AML-193 (cell line): ENCODE measurements around the gene GIT1.

Experiments
- DNase-seq, 2 experiments: peaks; one replicate each; lab custom pipeline; 2025; lab: John Stamatoyannopoulos, UW

Gene GIT1

DNA sequence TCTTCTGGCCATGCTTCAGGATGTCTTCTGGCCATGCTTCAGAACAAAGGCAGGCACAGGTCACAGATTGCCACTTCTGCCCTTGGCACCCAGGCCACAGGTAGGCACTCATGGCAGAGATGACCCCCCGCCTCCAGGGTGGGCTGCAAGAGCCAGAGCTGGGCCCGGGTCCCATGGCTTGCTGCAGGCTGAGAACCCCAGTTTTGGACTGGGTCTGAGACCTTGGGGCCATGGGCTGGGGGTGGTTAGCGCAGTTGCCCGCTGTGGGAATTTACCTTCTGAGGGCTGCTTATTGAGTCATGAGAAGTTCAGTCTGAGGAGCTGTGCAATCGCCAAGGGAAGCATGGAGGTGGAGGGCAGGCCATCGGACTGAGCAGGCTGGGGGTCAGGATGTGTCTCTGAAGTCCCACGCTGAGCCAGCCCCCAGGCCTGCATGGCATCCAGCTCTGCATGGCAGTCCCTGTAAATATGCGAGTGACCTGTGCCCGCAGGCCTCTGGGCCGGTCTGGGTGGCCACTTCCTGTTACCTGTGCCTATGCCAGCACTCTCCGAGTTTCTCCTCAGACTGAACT is 5.2 kb upstream of the GIT1 start:
- no peak for DNase-seq

DNA sequence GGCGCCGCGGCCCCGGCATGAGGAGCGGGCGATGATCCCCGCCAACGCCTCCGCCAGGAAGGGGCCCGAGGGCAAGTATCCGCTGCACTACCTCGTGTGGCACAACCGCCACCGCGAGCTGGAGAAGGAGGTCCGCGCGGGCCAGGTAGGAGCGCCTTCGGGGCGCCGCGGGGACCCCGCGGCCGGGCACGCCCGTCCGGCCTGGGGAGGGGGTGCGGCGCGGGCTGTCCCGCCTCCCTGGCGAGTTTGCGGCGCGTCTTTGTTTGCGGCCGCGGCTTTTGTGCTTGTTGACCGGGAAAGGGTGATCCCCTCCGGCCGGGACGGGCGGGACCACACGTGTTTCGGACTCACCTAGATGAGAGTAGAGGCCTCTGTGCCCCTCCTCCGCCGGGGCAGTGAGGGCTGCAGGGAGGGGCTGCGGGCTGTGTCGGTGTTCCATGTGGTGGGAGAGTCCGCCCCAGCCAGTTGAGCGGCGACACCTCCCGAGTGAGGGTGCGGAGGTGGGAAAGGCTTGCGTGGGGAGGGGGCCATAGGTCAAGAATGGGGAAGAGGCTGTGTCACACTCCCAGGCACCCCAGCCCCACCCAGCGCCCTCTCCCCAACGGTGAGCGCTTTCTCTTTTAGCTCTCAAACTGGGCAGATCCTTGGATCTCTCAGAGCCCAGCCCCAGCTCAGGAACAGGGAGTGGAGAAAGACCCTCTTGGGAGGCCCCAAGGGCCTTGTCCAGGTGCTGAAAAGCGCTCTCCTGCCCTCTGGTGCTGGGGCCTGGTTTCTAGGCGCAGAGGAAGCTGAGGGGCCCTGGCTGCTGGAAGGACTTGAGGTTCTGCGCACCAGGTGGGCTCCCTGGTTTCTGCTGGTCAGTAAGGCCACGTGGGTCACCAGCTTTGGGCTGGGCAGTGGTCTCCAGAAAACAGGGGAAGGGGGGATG is 4.4 kb upstream of the GIT1 start:
- DNase-seq = peak; percentile 22 to 30

DNA sequence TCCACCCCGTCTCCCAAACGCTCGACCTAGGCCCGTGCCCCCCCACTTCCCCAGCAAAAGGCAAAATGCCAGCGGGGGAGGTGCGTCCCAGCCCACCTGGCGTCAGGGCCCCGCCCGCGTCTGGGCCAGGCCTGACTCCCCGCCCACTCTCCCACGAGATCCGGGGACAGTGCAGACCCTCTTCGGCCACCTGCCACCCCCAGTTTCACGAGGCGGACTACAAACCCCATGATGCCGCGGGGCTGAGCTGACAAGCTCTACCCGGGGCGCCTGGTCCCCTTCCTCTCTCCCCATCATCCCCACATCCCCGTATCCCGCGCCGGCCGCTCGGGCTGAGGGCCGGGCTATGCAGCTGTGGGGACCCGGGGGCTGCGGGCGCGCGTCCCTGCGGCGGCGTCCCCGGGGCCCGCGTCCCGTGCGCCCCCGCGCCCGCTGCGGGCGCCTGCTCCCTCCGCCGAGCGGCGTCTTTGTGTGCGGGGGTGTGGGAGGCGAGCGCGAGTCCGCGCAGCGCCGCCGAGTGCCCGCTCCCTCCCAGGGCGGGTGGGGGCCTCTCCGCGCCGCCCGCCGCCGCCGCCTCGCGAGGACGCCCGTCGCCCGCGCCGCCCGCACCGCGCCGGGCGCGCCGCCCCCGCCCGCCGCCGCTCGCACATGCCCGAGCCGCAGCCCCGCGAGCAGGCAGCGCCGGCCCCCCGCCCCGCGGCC is 3.6 kb upstream of the GIT1 start, which contains the start of gene ANKRD13B:
ANKRD13B (plus strand) TSS at position 283 of the 702 bp plus-strand sequence. CDS start 490 bp downstream, outside the sequence.
- DNase-seq = no peak

DNA sequence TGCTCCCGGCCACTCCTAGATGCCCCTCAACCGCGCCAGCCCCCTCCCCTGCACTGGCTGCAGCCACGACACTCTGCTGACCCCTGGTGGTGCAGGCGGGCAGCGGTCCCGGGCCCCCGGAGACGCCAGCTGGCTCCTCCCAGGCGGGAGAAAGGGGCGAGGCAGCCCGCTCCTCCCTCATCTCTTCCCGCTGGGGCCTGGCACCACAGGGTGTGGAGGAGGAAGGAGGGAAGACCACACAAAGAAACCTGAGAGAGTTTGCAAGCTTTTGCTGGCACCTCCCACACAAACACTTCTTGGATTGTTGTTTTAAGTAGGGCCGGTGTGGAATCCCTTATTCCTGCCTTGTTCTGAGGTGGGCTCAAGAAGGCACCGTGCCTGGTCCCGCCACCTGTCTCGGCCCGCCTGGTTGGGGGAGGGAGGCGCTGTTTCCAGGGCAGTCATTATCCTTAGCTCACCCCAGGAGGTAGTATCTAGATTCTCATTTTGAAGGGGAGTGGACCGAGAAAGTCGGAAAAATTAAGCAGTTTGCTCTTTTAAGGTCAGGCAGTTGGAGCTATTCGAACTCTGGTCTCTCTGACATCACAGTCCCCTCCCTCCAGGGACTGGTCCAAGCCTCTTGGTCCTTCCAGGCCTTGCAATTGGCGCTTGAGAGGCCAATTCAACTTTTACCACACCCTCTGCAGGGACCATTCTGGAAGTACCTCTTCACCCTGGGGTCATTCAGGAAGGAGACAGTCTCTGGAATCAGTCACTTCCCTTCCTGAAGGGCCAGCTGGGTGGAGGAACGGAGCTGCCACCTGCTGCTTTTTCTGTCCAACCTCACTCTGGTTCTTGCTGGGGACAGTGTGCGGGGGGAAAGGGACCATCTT is 2.5 kb upstream of the GIT1 start:
- DNase-seq = peak; percentile 81 to 83

DNA sequence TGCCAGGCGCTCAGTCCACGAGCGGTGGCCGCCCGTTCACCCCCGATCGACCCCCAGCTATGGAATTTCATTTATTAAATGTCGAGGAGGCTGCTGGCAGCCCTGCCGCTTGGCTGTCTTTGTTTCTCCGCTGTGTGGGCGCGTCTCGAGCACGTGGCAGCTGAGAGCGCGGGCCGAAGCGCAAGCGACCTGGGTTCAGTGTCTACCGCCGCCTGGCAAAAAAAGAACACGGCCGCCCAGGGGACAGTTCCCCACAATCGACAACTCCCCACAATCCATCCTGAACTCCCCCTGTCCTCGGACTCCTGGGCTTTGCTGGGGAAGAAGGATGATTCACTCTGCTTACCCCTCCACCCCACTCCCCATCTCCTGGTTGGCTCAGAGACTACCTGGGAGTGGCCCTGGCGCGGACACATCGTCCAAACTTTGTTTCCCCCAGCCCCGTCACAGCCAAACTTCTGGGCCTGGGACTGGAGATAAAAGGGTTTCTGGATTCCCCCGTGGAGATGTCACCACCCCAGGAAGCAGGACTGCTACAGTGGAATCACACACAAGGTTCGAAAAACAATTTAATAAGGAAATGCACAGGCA is 1.8 kb upstream of the GIT1 start:
- peak; percentile 51 to 63 for DNase-seq

DNA sequence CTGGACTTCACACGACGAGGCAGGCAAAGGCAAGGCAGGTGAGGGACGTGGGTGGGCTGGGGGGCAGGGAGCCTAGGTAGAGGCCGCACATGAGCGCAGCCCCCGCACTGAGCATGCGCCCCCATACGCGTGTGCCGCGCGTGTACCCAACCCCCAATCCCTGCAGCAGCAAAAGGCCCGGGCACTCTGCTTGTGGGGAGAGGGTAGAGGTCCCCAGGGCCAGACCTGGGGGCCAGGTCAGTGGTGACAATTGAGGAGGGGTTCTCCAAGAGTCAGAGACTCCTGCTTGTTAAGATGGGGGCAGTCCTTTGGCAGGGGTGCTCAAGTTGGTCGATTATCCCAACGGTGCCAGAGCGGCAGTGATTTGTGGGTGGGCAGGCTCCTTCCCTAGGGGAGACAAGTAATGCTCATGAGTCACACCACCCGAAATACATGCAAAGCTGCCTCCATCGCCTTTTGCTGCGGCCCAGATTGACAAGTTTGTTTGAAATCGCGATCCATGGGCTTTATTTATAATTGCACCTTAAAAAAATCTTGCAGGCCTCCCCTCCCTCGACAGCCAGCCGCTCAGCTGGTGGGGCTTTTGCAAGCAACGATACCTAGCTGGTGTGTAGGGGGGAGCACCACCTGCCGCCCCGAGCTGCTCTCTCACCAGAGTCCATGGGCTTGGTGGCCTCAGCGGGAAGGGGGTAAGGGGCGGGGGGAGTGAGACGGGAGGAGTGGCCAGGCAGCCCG is 1.1 kb upstream of the GIT1 start:
- no peak for DNase-seq

DNA sequence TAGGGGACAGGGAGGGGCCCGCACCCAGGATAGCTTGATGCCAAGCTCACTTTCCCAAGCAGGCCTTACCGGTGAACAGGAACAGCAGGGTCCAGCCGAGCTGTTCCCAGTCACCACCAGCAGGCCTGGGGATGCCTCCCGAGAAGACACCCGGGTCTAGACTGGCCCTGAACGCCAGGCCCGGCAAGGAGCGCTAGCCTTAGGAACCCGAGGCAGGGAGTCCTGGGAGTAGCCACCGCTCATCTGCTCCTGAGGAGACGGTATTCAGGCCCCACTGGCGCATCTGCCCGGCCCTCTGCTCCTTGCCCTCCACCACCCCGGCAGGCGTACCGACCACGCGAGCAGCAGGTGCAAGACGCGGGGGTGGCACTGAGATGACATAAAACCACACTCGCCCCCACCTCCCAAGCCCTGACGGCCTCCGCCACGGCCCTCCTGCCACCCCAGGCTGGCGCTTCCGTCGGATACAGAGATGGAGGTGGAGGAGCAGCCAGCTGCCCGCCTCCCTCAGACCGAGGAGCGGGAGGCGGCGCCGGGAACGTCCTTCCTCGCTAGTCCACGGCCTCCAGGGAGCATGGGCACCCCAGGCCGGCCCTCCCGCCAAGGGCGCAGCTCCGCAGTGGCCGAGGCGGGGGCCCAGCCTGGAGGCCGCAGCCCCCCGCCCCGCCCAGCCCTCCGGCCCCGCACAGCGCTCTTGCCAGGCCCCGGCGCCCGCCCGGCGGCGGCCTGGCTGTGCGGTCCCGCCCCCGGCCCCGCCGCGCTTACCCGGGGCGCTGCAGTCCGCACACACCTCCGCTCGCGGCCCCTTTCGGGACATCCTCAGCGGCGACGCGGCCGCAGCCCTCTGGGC is 661 bp downstream of the GIT1 start:
- DNase-seq = peak in 1 of 2 experiments; percentile 34

DNA sequence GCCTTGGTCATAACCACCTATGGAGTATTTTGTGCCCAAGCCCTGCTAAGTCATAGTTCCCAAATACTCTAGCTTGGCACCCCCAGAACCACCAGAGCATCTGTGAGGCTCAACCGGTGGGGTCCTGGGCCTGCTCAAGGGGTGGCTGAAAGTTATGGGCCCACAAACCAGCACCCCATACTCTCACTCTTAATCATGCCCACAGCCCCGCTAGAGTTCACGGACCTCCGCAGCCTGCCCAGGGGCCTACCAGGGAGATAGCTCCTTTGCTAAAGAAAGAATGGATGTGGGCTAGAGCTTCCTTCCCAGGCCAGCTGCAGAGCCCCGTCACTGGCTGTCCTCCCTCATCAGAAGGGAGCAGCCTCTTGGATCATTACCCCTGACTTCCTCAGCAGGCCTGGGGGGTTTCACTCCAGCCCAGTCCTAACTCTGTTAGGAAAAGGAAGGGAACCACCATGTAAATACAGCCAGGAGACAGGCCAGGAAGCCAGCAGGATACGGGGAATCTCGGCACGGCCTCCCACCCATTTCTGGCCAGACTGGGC is 1.4 kb downstream of the GIT1 start:
- no peak for DNase-seq

DNA sequence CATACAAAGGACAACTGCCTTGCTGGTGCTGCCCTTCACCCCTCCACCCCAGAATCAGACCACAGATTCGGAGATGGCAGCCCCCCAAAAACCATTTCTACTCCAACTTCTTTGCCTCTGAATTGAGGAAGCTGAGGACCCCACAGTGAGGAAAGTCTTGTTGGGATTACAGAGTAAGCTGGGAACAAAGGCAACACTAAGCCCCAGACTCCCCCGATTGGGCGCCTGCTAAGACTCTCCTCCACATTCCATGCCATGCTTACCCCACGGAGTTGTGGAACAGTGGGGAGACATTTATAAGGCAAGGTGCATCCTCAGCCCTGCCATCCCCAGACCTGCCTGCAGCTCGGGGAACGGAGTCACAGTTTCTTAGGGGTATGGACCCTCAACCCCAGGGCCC is 1.9 kb downstream of the GIT1 start:
- DNase-seq = no peak

DNA sequence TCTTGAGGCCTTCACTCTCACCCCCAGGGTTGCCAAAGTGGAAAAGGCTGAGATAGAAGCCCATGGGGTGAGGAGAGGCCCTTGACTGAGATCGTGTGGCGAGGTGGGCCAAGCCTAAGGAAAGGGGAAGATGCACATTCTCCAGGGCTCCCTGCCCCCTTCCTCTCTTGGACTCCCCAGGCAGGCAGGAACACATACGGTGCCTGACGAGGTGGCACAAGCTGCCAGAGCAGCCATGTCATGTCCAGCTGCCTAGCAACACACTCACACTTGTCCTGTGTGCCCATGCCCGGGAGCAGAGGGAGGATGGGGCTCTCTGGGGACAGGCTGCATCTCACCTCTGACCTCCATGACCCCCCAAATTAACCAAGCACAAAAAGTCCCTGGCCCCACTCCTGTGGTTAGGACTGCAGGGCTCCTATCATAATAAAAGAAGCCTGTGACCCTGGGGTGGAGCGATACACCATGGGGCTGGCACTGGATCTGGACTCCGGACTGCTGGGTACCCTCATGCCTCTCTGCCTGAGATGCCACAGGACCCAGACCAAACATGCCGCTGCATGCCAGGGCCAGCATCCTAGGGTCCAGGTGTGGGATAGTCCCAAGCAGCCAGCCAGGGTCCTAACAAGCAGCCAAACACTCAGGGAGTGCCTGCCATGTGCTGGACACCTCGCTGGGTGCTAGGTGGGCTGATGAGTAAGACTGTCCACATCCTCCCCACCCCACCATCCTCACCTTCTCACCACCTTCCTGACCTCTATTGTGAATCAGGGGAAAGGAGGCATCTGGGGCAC is 2.6 kb downstream of the GIT1 start:
- no peak for DNase-seq

DNA sequence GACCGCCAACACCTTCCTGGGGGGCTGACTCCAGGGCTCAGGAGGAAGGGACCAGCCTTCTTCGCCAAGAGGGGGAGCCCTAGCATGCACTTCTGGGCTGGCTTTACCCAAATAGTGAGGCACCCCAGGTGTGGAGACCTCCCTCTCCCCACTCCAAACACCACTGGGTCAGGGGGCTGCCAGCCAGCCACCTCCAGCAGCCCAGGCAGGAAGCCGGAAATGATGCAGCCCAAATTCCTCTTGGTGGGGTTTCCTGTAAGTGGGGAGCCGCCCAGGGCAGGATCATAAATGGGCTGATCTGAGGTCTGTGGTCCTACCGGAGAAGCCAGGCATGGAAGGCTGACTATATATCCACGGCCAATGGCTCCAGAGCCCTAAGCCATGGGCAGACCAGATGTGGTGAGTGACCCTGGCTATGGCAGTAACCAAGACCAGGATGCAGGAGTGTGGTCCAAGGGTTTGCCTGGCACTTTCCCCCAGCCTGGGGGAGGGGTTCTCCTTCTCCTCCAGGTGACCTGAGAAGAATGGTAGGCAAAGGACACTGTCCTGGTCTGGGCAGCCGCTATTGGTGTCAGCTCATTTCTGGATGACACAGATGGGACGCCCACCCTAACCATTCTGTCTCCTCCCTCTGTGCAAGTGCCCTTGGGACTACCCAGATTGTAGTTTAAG is 4.2 kb downstream of the GIT1 start:
- DNase-seq = no peak

DNA sequence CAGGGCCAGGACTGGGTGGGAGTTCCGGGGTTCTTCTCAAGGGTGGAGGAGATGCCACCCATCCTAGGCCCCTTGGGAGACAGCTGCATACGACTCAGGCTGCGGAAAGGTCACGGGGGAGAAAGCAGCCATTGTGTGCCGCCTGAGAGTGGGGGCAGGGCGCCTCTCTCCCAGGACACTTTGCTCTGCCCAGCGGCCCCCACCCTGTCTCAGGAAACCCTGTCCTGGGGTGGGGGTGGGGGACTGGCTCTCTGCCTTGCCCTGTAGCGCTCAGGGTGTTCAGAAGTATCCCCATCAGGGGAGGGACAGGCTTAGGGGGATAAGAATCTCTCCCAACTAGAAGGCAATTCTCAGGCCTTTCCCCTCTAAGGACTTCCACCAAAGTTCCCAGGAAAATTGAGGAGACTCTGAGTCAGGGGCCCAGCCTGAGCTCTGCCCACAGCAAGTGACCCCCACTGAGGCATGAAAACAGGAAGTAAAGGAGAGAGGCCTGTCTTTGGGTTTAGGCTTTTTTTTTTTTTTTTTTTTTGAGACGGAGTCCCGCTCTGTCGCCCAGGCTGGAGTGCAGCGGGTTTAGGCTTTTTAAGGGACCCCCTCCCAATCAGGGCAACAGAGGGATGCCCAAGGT is 4.9 kb downstream of the GIT1 start:
- DNase-seq = no peak

DNA sequence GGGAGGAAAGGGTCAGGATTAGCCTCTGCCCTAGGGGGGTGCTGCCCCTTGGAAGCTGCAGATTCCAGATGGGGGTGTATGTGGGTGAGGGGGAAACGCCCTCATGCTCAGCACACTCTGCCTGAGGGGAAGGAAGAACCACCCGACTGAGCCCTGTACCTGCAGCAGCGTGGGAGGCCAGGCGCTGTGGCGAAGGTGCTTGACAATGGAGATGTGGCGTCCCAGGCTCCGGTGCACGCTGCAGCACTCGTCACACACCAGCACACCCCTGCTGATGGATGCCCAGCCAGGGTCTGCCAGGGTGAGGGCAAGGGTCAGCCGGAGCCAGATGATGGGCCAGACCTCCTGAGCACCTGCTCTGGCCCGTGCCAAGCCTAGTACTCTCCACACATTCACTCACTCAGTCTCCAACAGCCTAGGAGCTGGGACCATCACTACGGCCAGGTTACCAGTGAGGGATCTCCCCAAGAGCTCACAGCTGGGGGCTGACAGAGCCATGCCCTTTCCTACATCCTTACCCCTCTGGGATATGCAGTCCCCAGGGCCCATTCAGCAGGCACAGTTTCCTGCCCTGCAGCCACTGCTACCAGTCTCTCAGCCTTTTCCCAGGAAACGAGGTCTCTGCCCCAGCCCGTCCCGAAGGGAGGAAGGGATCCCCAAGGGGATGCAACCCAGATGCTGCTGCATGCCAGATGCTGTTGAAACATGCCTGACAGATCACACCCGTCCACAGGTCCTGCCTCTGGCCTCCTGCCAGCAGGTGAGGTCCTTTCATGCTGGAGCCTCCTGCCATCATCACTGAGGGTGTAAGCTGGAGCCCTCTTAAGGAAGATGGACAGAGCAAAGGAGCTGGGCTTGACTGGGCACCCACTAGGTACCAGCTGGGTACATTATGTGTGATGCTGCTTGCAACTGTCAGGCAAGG is 5.9 kb downstream of the GIT1 start:
- DNase-seq = no peak

DNA sequence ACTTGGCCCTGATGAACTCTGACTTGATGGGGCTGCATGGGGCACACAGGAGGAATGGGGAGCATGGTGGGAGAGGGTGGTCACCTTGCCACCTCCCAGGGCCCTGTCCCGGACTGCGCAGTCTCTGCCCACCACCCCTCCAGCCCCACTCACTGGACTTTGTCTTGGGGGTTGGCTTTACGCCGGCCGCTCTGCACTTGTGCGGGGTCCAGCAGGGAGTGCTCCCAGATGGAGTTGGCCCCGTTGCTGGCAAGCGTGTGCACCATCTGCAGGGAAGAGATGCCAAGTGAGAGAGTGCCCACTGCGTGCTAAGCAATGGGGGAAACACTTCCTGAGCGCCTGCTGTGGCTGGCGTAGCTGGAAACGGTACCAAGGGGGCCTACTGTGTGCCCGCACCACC is 6.7 kb downstream of the GIT1 start:
- no peak for DNase-seq

DNA sequence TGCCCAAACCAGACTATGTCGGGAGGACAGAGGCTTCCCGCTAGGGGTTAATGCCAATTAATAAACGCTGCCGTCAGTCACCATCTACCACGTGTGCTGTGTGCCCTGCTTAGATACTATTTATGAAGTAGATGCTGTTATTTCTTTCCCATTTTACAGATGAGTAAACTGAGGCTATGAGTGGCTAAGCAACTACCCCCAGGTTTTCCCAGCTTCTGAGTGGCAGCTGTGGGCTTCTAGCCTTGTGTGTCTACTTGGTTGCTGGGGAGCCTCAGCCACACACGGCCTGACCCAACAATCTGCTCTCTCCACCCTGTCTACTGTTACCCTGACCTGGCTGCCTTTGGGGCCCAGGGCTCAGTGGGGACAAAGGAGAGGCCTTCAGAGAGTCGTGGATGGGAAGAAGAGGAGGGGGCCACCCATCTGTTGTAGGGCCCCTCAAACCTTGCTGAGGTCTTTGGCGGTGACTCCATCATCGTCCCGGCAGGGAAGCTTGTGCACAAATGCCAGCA is 7.1 kb downstream of the GIT1 start:
- DNase-seq = no peak

DNA sequence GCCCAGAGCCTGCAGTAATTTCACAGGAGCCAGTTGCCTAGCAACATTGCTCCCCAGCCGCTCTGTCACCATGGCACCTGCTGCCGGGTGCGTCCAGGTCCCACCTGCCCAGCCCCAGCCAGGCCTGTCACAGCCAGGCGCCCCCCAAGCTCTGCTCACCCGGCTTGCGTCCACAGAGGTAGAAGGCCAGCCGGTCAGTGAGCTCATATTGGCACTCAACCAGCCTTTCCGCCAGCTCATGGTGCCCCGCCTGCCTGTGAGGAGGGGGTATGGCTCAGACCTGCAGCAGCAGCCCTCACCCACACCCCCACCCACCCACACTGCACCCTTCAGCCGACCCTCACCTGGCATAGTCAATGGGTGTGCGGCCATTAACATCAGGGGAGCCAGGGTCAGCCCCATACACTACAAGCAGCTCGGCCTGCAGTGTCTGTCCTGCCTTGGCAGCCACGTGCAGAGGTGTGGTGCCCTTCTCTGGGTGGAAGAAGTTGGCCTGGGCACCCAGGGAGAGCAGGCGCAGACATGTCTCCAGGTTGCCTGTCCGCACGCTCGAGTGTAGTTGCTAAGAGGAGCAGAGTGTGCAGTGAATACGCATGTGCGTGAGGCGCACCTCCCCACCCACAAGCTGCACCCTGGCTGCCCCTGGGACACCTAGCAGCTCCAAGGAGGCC is 7.7 kb downstream of the GIT1 start:
- DNase-seq = no peak
